ENCODE measurements around the gene RRAGD.

The RRAGD gene

GRCh38 chr6:89328976-89329375 lies 83.1 kb downstream of the RRAGD start:
- no peak for TF ChIP-seq CTCF (IDR thresholded peaks at IDR 0.05; ENCODE audit: unreplicated experiment in 3 of 3)
- H3K36me3 Mint-ChIP-seq (ENCODE audit: low read depth), result peaks cover 64% of the 10 kb centered on the region
- no peak overlapping the region for H3K4me3 Mint-ChIP-seq
- no peaks in the 10 kb centered on the region for H3K9me3 Mint-ChIP-seq
- no peaks in the 10 kb centered on the region for H3K4me1 Mint-ChIP-seq
- no peak overlapping the region for H3K27ac Mint-ChIP-seq
- no peaks in the 10 kb centered on the region for H3K27me3 Mint-ChIP-seq (ENCODE audit: low read depth)

- peaks cover 6% of the 10 kb centered on the region for H3K27me3 Mint-ChIP-seq (ENCODE audit: low read depth)
Measured at GRCh38 chr6:89324304-89324703, 87.8 kb downstream of the RRAGD start.

GRCh38 chr6:89323511-89323971 lies 88.5 kb downstream of the RRAGD start:
- peaks cover 6% of the 10 kb centered on the region for H3K27me3 Mint-ChIP-seq (ENCODE audit: low read depth)
- H3K36me3 Mint-ChIP-seq (ENCODE audit: low read depth), result peaks cover 73% of the 10 kb centered on the region
- H3K27ac Mint-ChIP-seq, result peak overlapping the region in 1 of 3 experiments; percentile 12
- TF ChIP-seq CTCF (IDR thresholded peaks at IDR 0.05; ENCODE audit: unreplicated experiment in 3 of 3), result no peak
- H3K9me3 Mint-ChIP-seq, result peaks cover 18% of the 10 kb centered on the region
- peaks cover 5% of the 10 kb centered on the region for H3K4me1 Mint-ChIP-seq
- no peak overlapping the region for H3K4me3 Mint-ChIP-seq

More at GRCh38 chr6:89324304-89324703, 87.8 kb downstream of the RRAGD start:
- no peak for TF ChIP-seq CTCF (IDR thresholded peaks at IDR 0.05; ENCODE audit: unreplicated experiment in 3 of 3)
- peaks cover 18% of the 10 kb centered on the region for H3K9me3 Mint-ChIP-seq
- H3K4me3 Mint-ChIP-seq, result no peak overlapping the region
- H3K4me1 Mint-ChIP-seq, result peaks cover 5% of the 10 kb centered on the region
- peaks cover 77% of the 10 kb centered on the region for H3K36me3 Mint-ChIP-seq (ENCODE audit: low read depth)
- H3K27ac Mint-ChIP-seq, result peak overlapping the region in 1 of 3 experiments; percentile 31

GRCh38 chr6:89321131-89321970 lies 90.7 kb downstream of the RRAGD start:
- Mint-ChIP-seq H3K4me3 (no peak overlapping the region), H3K9me3 (peaks cover 21% of the 10 kb centered on the region), H3K27ac (peak overlapping the region in 1 of 3 experiments; percentile 14), H3K4me1 (peaks cover 5% of the 10 kb centered on the region), H3K36me3 (ENCODE audit: low read depth) (peaks cover 72% of the 10 kb centered on the region), H3K27me3 (ENCODE audit: low read depth) (peaks cover 6% of the 10 kb centered on the region)
- no peak for TF ChIP-seq CTCF (IDR thresholded peaks at IDR 0.05; ENCODE audit: unreplicated experiment in 3 of 3)

- peaks cover 21% of the 10 kb centered on the region for H3K9me3 Mint-ChIP-seq
- H3K4me1 Mint-ChIP-seq, result peaks cover 15% of the 10 kb centered on the region
- H3K27ac Mint-ChIP-seq, result no peak overlapping the region
- H3K27me3 Mint-ChIP-seq (ENCODE audit: low read depth), result peaks cover 6% of the 10 kb centered on the region
- H3K36me3 Mint-ChIP-seq (ENCODE audit: low read depth), result peaks cover 73% of the 10 kb centered on the region
- no peak overlapping the region for H3K4me3 Mint-ChIP-seq
- TF ChIP-seq CTCF (IDR thresholded peaks at IDR 0.05; ENCODE audit: unreplicated experiment in 3 of 3), result no peak
Measured at GRCh38 chr6:89320012-89320559, 92.0 kb downstream of the RRAGD start.
